Activated CD8-positive, alpha-beta memory T cell treated with anti-CD3 and anti-CD28 coated beads, Interleukin-2, amount 50 U/mL, for 1 hour (primary cell): ENCODE results near the gene WBP2.
"Not testable (repeated sequence)": the region's sequence is repeated elsewhere in the genome, so short reads cannot be mapped to it uniquely, and the experiment has no call there.

Source experiments
- DNase-seq: peaks from one replicate; pipeline ENCODE4 v3.0.0-alpha.2; 2020; ENCODE audit errors: extremely low read depth

The WBP2 gene

GRCh38 chr17:75889454-75889853 is 34.3 kb upstream of the WBP2 start:
- DNase-seq = no peak

GRCh38 chr17:75888484-75888883 is 33.3 kb upstream of the WBP2 start:
- DNase-seq = no peak

- DNase-seq = not testable (repeated sequence)
Observed at GRCh38 chr17:75885860-75886259, 30.7 kb upstream of the WBP2 start.

- DNase-seq = no peak
Observed at GRCh38 chr17:75885431-75885830, 30.3 kb upstream of the WBP2 start.

- DNase-seq = no peak
Observed at GRCh38 chr17:75881678-75882454, 26.7 kb upstream of the WBP2 start.

- no peak for DNase-seq
Observed at GRCh38 chr17:75880266-75880665, 25.1 kb upstream of the WBP2 start.

- DNase-seq = no peak
Observed at GRCh38 chr17:75878174-75878998, 23.3 kb upstream of the WBP2 start, which contains the start of gene TRIM47. TSS of gene TRIM47 (minus strand) at chr17:75878581. CDS start at chr17:75878548, 33 bp downstream.

DNA sequence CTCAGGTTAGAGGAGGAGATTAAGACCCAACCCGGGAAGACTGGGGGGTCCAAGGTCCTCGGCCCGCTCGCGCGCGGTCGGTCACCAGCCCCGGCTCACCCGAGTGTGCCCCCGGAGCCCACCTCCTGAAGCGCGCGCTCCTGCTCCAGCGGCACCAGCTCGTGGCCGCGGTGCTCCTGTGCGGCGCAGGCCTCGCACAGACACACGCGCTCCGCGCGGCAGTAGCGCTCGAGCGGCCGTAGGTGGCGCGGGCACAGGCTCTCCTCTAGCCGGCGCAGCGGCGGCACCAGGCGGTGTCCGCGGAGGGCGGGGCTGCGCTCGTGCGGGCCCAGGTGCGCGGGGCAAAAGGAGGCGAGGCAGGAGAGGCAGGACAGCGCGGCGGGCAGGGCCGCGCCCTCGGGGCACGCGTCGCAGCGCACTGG is 22.6 kb upstream of the WBP2 start:
- no peak for DNase-seq

- DNase-seq = no peak
Observed at GRCh38 chr17:75876938-75877751, 22.0 kb upstream of the WBP2 start.

GRCh38 chr17:75876190-75876937 is 21.2 kb upstream of the WBP2 start:
- DNase-seq = peak; percentile 66

- DNase-seq = no peak
Observed at GRCh38 chr17:75875940-75876189, 20.7 kb upstream of the WBP2 start.

DNA sequence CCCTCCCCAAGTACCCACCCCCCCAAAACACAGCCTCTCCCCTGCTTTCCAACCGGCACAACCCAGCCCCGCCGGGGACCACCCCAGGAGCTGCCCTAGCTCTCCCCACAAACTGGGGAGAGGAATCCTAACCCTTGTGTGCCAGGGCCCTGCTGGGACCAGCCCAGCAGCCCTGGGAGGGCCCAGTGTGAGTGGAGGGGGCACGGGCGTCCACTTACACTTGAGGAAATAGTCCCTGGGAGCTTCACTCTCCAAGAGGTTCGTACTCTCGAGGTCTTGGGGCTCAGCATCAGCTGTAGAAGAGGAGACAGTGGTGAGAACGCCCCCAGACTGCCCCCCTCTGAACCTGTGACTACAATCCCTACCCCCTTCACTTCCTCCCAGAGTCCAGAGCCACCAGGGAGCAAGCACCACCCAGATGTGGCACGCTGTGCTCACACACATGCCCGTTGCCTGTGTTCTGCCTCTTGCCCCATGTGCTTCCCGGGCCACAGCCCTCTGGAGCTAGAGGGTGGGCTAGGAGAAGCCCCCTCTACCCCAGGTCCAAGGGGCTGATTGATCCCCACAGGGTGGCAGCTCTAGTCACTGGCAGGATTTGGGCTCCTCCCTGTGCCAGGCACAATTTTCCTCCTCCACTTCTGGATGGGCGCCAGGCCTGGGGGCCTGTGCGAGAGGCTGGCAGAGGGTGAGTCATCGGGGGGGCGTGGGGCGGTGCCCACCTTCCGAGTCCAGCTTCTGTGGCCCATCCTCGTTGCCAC is 20.2 kb upstream of the WBP2 start:
- DNase-seq = no peak

DNA sequence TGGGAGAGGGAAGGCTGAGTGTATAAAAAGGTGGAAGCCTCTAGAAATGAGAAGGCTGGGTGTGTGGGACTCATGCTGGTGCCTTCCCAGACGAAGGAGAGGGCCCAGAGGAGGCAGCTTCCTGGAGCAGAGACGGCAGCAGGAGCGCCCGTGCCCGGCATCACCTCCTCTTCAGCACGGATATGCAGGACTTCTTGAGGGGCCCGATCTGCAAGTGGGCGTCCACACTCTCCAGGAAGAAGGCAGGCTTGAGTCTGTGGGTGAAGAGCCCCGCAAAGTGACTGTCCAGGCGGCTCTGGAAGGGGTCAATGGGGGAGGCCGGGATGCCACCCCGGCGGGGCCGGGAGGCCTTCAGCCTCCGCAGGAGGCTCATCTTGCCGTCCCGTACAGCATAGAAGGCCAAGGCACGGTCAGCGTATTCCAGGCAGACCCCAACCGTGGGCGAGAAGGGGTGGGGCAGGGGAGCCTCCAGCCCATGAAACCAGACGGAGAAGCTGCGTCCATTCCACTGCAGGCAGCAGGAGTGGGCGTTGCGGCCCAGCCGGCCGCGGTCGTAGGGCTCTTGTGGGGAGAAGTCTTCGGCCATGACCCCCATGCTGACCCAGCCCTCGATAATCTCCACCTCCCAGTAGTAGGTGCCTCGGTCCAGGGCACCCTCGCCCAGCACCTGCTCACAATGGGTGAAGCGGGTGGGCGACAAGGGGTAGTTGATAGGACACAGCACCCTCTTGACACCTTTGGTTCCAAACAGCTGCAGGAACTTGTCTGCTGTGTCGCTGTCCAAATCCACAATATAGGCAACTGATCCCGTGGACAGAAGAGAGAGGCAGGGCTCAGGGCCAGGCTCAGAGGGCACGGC is 19.4 kb upstream of the WBP2 start:
- DNase-seq = no peak

GRCh38 chr17:75873587-75874322 is 18.6 kb upstream of the WBP2 start:
- DNase-seq = no peak

- no peak for DNase-seq
Observed at GRCh38 chr17:75872434-75873351, 17.6 kb upstream of the WBP2 start.

- DNase-seq = not testable (repeated sequence)
Observed at GRCh38 chr17:75870228-75870627, 15.1 kb upstream of the WBP2 start.

GRCh38 chr17:75869282-75870141 is 14.4 kb upstream of the WBP2 start:
- no peak for DNase-seq
